MM.1S (cell line): ENCODE measurements around the gene PRXL2A.

Experiments
- EZH2 ChIP-seq: fragments of 300-600 bp; sonication (generic); optimal IDR thresholded peaks from 2 replicates; pipeline ENCODE3; 2017; ENCODE audit warnings: low read depth, mild to moderate bottlenecking, antibody characterized with exemption, low read length, mixed read lengths
- EZH2phosphoT487 ChIP-seq: fragments of 300-600 bp; sonication (generic); IDR thresholded peaks from 2 replicates; pipeline ENCODE4 v1.6.1; 2018; ENCODE audit warnings: antibody characterized with exemption, low read length
- TF ChIP-seq, protein P1 (sequence below): fragments of 300-600 bp; sonication (generic); IDR thresholded peaks from 2 replicates; pipeline ENCODE4 v1.5.1; 2016; ENCODE audit warnings: antibody characterized with exemption, low read length, mixed read lengths

DNA sequence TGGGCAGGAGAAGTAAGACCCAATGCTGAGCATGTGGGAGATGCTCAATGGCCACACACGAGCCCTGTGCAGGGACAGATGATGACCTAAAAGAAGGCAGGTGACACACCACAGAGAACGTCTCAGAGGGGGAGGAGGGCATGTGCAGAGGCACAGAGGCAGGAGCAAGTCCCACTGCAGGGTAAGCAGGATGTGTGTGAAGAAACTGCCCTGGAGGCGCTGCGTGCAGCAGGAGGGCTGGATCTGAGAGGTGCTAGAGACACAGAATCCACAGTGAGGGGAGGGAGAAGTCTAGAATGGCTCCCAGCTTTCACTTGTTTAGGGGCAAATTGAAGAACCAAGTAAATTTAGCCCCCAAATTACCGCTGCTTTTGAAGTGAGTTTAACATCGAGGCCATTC lies 36.9 kb upstream of the PRXL2A start:
- TF ChIP-seq, protein P1, sequence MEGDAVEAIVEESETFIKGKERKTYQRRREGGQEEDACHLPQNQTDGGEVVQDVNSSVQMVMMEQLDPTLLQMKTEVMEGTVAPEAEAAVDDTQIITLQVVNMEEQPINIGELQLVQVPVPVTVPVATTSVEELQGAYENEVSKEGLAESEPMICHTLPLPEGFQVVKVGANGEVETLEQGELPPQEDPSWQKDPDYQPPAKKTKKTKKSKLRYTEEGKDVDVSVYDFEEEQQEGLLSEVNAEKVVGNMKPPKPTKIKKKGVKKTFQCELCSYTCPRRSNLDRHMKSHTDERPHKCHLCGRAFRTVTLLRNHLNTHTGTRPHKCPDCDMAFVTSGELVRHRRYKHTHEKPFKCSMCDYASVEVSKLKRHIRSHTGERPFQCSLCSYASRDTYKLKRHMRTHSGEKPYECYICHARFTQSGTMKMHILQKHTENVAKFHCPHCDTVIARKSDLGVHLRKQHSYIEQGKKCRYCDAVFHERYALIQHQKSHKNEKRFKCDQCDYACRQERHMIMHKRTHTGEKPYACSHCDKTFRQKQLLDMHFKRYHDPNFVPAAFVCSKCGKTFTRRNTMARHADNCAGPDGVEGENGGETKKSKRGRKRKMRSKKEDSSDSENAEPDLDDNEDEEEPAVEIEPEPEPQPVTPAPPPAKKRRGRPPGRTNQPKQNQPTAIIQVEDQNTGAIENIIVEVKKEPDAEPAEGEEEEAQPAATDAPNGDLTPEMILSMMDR, result no peak
- TF ChIP-seq EZH2 (no peak), EZH2phosphoT487 (no peak)
